Neural cell (in vitro differentiated cells): ENCODE results near the gene POU2F3. TPM values are rescaled to one million over a fixed set of nuclear protein-coding genes. Genes with fewer than 3 reads are reported as not detected.

ENCODE experiments used
- H2AFZ ChIP-seq: fragments of 200-600, 300-800 bp; sonication (generic), shearing (Covaris generic); 2 replicates; pipeline ENCODE4 v1.6.0; 2014; ENCODE audit warnings: low read depth, mild to moderate bottlenecking, antibody characterized with exemption, low read length, moderate library complexity
- H3F3A ChIP-seq: fragments of 200-600 bp; shearing (Covaris generic); 2 replicates; pipeline ENCODE4 v1.6.1; 2016; ENCODE audit warnings: mild to moderate bottlenecking, moderate library complexity, mixed read lengths, antibody characterized with exemption, low read length; ENCODE audit not compliant: insufficient read depth, poor library complexity, severe bottlenecking
- H3K27ac ChIP-seq: fragments of 200-600, 300-800 bp; sonication (generic), shearing (Covaris generic); 2 replicates; pipeline ENCODE4 v1.5.1; 2014; ENCODE audit warnings: mild to moderate bottlenecking, low read length, moderate library complexity
- H3K27me3 ChIP-seq: fragments of 300-800, 200-600 bp; sonication (generic), shearing (Covaris generic); 2 replicates; pipeline ENCODE4 v1.6.0; 2014; ENCODE audit warnings: mild to moderate bottlenecking, low read depth, low read length, moderate library complexity; ENCODE audit not compliant: insufficient read depth
- H3K36me3 ChIP-seq: fragments of 300-800, 200-600 bp; sonication (generic), shearing (Covaris generic); 2 replicates; pipeline ENCODE4 v1.5.1; 2014; ENCODE audit warnings: mild to moderate bottlenecking, antibody characterized with exemption, low read length, moderate library complexity; ENCODE audit not compliant: insufficient read depth
- H3K4me2 ChIP-seq: fragments of 300-800, 200-600 bp; sonication (generic), shearing (Covaris generic); 2 replicates; pipeline ENCODE4 v1.6.0; 2014; ENCODE audit warnings: mild to moderate bottlenecking, low read length
- H3K4me3 ChIP-seq: fragments of 300-800, 200-600 bp; sonication (generic), shearing (Covaris generic); 2 replicates; pipeline ENCODE4 v1.5.1; 2014; ENCODE audit warnings: mild to moderate bottlenecking, low read length, moderate library complexity
- H3K79me2 ChIP-seq: fragments of 200-600 bp; shearing (Covaris generic); replicated peaks from 2 replicates; pipeline ENCODE4 v1.6.0; 2014; ENCODE audit warnings: mild to moderate bottlenecking, low read length, moderate library complexity; ENCODE audit not compliant: insufficient read depth
- H3K9ac ChIP-seq: fragments of 300-800, 200-600 bp; sonication (generic), shearing (Covaris generic); 2 replicates; pipeline ENCODE4 v1.6.1; 2016; ENCODE audit warnings: mild to moderate bottlenecking, low read length, mixed read lengths
- H3K9me2 ChIP-seq: fragments of 200-600 bp; shearing (Covaris generic); 2 replicates; pipeline ENCODE4 v1.6.1; 2016; ENCODE audit warnings: mild to moderate bottlenecking, low read length, mixed read lengths; ENCODE audit not compliant: insufficient read depth
- H3K9me3 ChIP-seq: fragments of 200-600, 300-800 bp; sonication (generic), shearing (Covaris generic); 2 replicates; pipeline ENCODE4 v1.6.1; 2016; ENCODE audit warnings: mild to moderate bottlenecking, mixed run types, low read length, moderate library complexity, mixed read lengths
- H4K20me1 ChIP-seq: fragments of 200-600 bp; shearing (Covaris generic); 2 replicates; pipeline ENCODE4 v1.6.1; 2016; ENCODE audit warnings: mild to moderate bottlenecking, mixed run types; ENCODE audit not compliant: insufficient read depth
- EP300 ChIP-seq: fragments of 450-650 bp; conservative IDR thresholded peaks from 2 replicates; pipeline ENCODE4 v1.6.1; 2014; ENCODE audit warnings: antibody characterized with exemption, mild to moderate bottlenecking, moderate library complexity; ENCODE audit not compliant: poor library complexity, severe bottlenecking
- EZH2 ChIP-seq: fragments of 200-600, 300-800 bp; shearing (Covaris generic), sonication (generic); IDR thresholded peaks from 2 replicates; pipeline ENCODE4 v1.6.1; 2014; ENCODE audit warnings: antibody characterized with exemption, low read length, borderline replicate concordance, mild to moderate bottlenecking; ENCODE audit not compliant: insufficient read depth, poor library complexity, severe bottlenecking
- MXI1 ChIP-seq: fragments of 450-650 bp; conservative IDR thresholded peaks from 2 replicates; pipeline ENCODE4 v1.6.1; 2014; ENCODE audit warnings: antibody characterized with exemption, mild to moderate bottlenecking; ENCODE audit not compliant: poor library complexity, severe bottlenecking
- POLR2AphosphoS5 ChIP-seq: IDR thresholded peaks from 2 replicates; pipeline ENCODE4 v1.6.1; 2012
- RAD21 ChIP-seq: fragments of 450-650 bp; conservative IDR thresholded peaks from 2 replicates; pipeline ENCODE4 v1.6.1; 2014; ENCODE audit warnings: antibody characterized with exemption, mild to moderate bottlenecking, moderate library complexity
- SMC3 ChIP-seq: fragments of 450-650 bp; conservative IDR thresholded peaks from 2 replicates; pipeline ENCODE4 v1.6.1; 2014; ENCODE audit warnings: antibody characterized with exemption, mild to moderate bottlenecking, moderate library complexity; ENCODE audit not compliant: poor library complexity
- TAF1 ChIP-seq: IDR thresholded peaks from 2 replicates; pipeline ENCODE4 v1.6.1; 2012; ENCODE audit warnings: low read depth
- polyA plus RNA-seq: library from polyadenylated mRNA; depleted of rRNA; stranded (reverse); fragments of >200 nt; gene quantifications from 2 replicates; pipeline ENCODE4 v1.2.3, GENCODE V29; 2014
- TF ChIP-seq, protein P1 (sequence below): IDR thresholded peaks from 2 replicates; pipeline ENCODE4 v1.6.1; 2012; ENCODE audit warnings: borderline replicate concordance
- TF ChIP-seq, protein P2 (sequence below): fragments of 450-650 bp; IDR thresholded peaks from 2 replicates; pipeline ENCODE4 v1.5.1; 2014; ENCODE audit warnings: antibody characterized with exemption, mild to moderate bottlenecking, moderate library complexity; ENCODE audit not compliant: poor library complexity, severe bottlenecking

Gene POU2F3
- polyA plus RNA-seq, 1 donor from 2014 or later = not detected

DNA sequence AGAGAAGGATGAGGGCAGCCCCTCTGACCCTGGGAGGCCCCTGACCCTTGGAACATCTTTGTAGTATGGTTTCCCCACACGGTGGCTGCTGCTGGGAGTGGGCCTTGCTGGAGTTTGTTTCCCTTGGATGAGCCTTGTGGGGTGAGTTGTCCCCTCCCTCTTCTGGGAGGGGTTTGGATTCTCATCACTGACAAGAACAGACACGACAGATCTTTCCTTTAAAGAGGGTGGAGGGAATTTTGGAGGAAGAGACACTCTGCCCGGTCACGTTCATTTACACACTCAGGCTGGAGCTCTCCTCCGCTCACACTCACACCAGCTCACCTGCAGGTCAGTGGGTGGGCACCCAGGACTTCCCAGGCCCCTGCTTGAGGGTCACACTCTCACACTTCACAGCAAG is 31.7 kb downstream of the POU2F3 start:
- H3K9me3 ChIP-seq = no peaks in the 10 kb centered on the region
- H2AFZ ChIP-seq = no peak overlapping the region
- no peaks in the 10 kb centered on the region for H3K36me3 ChIP-seq
- H3K4me3 ChIP-seq = no peak overlapping the region
- no peaks in the 10 kb centered on the region for H3K27me3 ChIP-seq
- no peaks in the 10 kb centered on the region for H3K79me2 ChIP-seq
- no peak overlapping the region for H3K4me2 ChIP-seq
- TF ChIP-seq, protein P1, sequence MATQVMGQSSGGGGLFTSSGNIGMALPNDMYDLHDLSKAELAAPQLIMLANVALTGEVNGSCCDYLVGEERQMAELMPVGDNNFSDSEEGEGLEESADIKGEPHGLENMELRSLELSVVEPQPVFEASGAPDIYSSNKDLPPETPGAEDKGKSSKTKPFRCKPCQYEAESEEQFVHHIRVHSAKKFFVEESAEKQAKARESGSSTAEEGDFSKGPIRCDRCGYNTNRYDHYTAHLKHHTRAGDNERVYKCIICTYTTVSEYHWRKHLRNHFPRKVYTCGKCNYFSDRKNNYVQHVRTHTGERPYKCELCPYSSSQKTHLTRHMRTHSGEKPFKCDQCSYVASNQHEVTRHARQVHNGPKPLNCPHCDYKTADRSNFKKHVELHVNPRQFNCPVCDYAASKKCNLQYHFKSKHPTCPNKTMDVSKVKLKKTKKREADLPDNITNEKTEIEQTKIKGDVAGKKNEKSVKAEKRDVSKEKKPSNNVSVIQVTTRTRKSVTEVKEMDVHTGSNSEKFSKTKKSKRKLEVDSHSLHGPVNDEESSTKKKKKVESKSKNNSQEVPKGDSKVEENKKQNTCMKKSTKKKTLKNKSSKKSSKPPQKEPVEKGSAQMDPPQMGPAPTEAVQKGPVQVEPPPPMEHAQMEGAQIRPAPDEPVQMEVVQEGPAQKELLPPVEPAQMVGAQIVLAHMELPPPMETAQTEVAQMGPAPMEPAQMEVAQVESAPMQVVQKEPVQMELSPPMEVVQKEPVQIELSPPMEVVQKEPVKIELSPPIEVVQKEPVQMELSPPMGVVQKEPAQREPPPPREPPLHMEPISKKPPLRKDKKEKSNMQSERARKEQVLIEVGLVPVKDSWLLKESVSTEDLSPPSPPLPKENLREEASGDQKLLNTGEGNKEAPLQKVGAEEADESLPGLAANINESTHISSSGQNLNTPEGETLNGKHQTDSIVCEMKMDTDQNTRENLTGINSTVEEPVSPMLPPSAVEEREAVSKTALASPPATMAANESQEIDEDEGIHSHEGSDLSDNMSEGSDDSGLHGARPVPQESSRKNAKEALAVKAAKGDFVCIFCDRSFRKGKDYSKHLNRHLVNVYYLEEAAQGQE = no peak
- TF ChIP-seq SMC3 (no peak), TAF1 (no peak), EZH2 (no peak), POLR2AphosphoS5 (no peak), RAD21 (no peak), MXI1 (no peak), EP300 (no peak)
- TF ChIP-seq, protein P2, sequence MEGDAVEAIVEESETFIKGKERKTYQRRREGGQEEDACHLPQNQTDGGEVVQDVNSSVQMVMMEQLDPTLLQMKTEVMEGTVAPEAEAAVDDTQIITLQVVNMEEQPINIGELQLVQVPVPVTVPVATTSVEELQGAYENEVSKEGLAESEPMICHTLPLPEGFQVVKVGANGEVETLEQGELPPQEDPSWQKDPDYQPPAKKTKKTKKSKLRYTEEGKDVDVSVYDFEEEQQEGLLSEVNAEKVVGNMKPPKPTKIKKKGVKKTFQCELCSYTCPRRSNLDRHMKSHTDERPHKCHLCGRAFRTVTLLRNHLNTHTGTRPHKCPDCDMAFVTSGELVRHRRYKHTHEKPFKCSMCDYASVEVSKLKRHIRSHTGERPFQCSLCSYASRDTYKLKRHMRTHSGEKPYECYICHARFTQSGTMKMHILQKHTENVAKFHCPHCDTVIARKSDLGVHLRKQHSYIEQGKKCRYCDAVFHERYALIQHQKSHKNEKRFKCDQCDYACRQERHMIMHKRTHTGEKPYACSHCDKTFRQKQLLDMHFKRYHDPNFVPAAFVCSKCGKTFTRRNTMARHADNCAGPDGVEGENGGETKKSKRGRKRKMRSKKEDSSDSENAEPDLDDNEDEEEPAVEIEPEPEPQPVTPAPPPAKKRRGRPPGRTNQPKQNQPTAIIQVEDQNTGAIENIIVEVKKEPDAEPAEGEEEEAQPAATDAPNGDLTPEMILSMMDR = no peak
- H3K9ac ChIP-seq = no peak overlapping the region
- H3K27ac ChIP-seq = no peak overlapping the region
- H3K9me2 ChIP-seq = no peaks in the 10 kb centered on the region
- H4K20me1 ChIP-seq = no peaks in the 10 kb centered on the region
- H3F3A ChIP-seq = no peaks in the 10 kb centered on the region

DNA sequence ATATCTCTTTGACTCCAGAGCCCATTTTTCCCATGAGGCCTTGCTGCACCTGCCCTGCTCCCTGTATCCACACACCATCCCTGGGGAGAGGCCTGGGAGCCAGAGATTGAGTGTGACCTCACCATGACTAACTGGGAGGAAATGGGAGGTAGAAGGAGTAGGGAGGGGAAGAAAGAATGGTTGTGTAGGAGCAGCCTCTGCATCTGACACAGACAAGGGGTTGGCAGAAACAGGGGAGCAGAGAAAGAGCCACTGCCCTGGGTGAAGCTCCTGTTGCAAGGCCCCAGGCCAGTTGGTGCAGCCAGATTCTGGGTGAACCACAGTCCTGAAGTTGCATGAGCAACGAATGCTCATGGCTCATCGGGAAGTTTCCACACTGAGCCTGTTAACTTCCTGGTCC is 32.4 kb downstream of the POU2F3 start:
- TF ChIP-seq RAD21 = no peak
- TF ChIP-seq TAF1 = no peak
- no peak for TF ChIP-seq EZH2
- no peak for TF ChIP-seq EP300
- TF ChIP-seq, protein P2 = no peak
- TF ChIP-seq POLR2AphosphoS5 = no peak
- TF ChIP-seq MXI1 = no peak
- TF ChIP-seq, protein P1 = no peak
- no peak for TF ChIP-seq SMC3
- Histone ChIP-seq H4K20me1 (no peaks in the 10 kb centered on the region), H3K4me3 (no peak overlapping the region), H3K36me3 (no peaks in the 10 kb centered on the region), H3K9me2 (no peaks in the 10 kb centered on the region), H3F3A (no peaks in the 10 kb centered on the region), H3K9ac (no peak overlapping the region), H3K27me3 (no peaks in the 10 kb centered on the region), H3K79me2 (no peaks in the 10 kb centered on the region), H3K4me2 (no peak overlapping the region), H2AFZ (no peak overlapping the region), H3K27ac (no peak overlapping the region), H3K9me3 (no peaks in the 10 kb centered on the region)
